NOMO-1 treated with dmso at 0.1 percent for 144 hours (cell line): ENCODE data around the gene FOLR2.
"Not testable (repeated sequence)": the region's sequence is repeated elsewhere in the genome, so short reads cannot be mapped to it uniquely, and the experiment has no call there.

Experiments
- DNase-seq: peaks from one replicate; lab custom pipeline; 2025; ENCODE audit not compliant: unreplicated experiment; lab: John Stamatoyannopoulos, UW

FOLR2 gene

GRCh38 chr11:72216638-72217037 lies at the start of gene FOLR2:
TSS of gene FOLR2 (plus strand) at chr11:72216794. CDS start at chr11:72218585, 1,791 bp downstream.
- DNase-seq: no peak

GRCh38 chr11:72169046-72169555 lies 47.5 kb upstream of the FOLR2 start:
- not testable (repeated sequence) for DNase-seq

GRCh38 chr11:72169754-72170153 lies 46.8 kb upstream of the FOLR2 start:
- DNase-seq: not testable (repeated sequence)

- DNase-seq: not testable (repeated sequence)
Measured at GRCh38 chr11:72172043-72172442, 44.6 kb upstream of the FOLR2 start.

GRCh38 chr11:72173291-72173690 lies 43.3 kb upstream of the FOLR2 start:
- DNase-seq: no peak

- no peak for DNase-seq
Measured at GRCh38 chr11:72174302-72175070, 42.1 kb upstream of the FOLR2 start.

GRCh38 chr11:72177656-72178055 lies 38.9 kb upstream of the FOLR2 start:
- no peak for DNase-seq

- DNase-seq: no peak
Measured at GRCh38 chr11:72179049-72179803, 37.4 kb upstream of the FOLR2 start.

- DNase-seq: no peak
Measured at GRCh38 chr11:72179804-72180396, 36.7 kb upstream of the FOLR2 start.

- not testable (repeated sequence) for DNase-seq
Measured at GRCh38 chr11:72180892-72181552, 35.6 kb upstream of the FOLR2 start.

GRCh38 chr11:72181553-72181958 lies 35.0 kb upstream of the FOLR2 start:
- not testable (repeated sequence) for DNase-seq

- no peak for DNase-seq
Measured at GRCh38 chr11:72188267-72188666, 28.3 kb upstream of the FOLR2 start.

GRCh38 chr11:72189455-72190250 lies 26.9 kb upstream of the FOLR2 start:
- no peak for DNase-seq

GRCh38 chr11:72190631-72191071 lies 25.9 kb upstream of the FOLR2 start:
- DNase-seq: no peak

GRCh38 chr11:72191961-72192381 lies 24.6 kb upstream of the FOLR2 start, which contains the start of gene FOLR1:
TSS of gene FOLR1 (plus strand) at chr11:72192140. CDS start at chr11:72192174, 34 bp downstream.
- no peak for DNase-seq

- DNase-seq: no peak
Measured at GRCh38 chr11:72195518-72196270, 20.9 kb upstream of the FOLR2 start.

- not testable (repeated sequence) for DNase-seq
Measured at GRCh38 chr11:72201445-72201844, 15.1 kb upstream of the FOLR2 start.

GRCh38 chr11:72202571-72202970 lies 14.0 kb upstream of the FOLR2 start:
- DNase-seq: no peak

- no peak for DNase-seq
Measured at GRCh38 chr11:72203163-72203562, 13.4 kb upstream of the FOLR2 start.
